Left lobe of liver (tissue), 2 donors: ENCODE results near the gene CCL27. TPM values are rescaled to one million over a fixed set of nuclear protein-coding genes. Genes with fewer than 3 reads are reported as not detected.

Source experiments
- ATAC-seq: fragments of 200-7000 bp; cut with Tn5 transposase; one replicate; pipeline ENCODE4 v1.9.1; 2020; ENCODE audit warnings: mild to moderate bottlenecking, moderate library complexity
- DNase-seq: peaks from one replicate; pipeline ENCODE4 v3.0.0-alpha.2; 2020; ENCODE audit warnings: low spot score
- total RNA-seq: library from RNA; stranded (reverse); gene quantifications from one replicate; pipeline ENCODE4 v1.2.1, GENCODE V29; 2021
- donor health status: DM: no; HTN: no; CAD: no; lungs with moderate emphysema.
- donor health status: DM: no; HTN: yes; CAD: no.

The CCL27 gene
- total RNA-seq, 1 donor from 2014 or later: not detected

- ATAC-seq (no peak), DNase-seq (no peak)
Measured at GRCh38 chr9:34685591-34685990, 23.1 kb upstream of the CCL27 start.

GRCh38 chr9:34684816-34685215 lies 22.4 kb upstream of the CCL27 start:
- no peak for DNase-seq

DNA sequence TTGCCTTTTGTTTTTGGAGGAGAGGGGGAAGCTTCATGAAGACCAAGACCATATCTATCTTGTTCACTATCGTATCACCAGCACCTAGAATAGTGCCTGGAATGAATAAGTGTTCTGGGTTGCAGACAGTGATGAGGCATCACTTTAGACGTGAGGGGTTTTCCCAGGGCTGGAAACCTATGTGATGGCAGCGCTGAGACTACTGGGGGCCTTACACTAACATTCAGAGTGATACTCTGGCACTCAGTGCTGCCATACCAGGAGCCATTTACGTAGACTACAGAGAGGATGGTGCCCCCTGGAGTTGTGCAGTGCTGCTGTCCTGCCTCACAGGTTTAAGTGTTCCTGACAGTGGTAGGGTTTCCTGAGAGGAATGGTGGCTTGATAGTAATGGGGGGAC lies 21.7 kb upstream of the CCL27 start:
- no peak for ATAC-seq
- no peak for DNase-seq

More at GRCh38 chr9:34684816-34685215, 22.4 kb upstream of the CCL27 start:
- no peak for ATAC-seq

DNA sequence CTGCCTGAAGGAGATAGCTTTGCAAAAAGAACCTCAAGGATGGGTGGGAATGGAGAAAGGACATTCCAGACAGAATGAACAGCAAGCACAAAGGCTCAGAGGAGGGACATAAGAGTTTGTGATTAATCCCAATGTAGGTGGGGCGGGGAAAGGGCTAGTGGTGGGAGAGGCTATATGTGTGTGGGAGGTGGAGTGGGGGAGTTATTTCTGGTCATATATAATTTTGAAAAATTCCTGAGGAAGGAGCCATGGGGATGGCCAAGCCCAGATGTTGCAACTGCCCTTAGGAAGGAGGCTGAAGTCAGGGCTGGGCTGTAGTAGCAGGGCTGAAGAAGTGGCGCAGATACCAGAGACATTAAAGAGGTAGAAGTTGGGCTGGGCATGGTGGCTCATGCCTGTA lies 13.4 kb upstream of the CCL27 start:
- ATAC-seq (no peak), DNase-seq (no peak)

DNA sequence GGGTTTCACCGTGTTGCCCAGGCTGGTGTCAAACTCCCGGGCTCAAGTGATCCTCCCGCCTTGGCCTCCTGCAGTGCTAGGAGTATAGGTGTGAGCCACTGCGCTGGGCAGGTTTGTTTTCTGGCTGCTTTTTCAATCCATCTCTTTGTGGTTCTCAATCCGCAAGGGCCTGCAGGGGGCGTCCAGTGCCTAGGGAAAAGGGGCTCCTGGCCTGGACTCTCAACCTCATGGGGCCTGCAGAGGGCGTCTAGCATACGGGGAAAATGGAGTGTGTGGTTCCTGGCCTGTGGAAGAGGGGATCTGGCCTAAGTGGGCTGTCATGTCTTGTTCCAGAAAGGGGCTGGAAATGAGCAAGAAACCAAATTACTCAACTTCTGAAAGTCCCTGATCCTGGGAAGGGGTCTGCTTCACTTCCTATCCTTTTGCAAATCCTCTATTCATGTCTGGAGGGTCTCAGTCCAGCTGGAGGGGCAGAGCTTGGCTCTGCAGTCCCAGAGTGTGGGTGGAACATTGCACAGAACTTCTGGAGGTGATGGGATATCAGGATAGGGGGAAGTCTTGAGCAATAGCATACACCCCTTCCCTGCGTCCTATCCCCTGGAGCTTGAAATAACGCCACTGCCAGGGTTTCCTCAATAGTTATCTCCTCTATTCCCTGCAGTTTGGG lies 12.7 kb upstream of the CCL27 start:
- DNase-seq (peak; percentile 84), ATAC-seq (peak; percentile 98)

DNA sequence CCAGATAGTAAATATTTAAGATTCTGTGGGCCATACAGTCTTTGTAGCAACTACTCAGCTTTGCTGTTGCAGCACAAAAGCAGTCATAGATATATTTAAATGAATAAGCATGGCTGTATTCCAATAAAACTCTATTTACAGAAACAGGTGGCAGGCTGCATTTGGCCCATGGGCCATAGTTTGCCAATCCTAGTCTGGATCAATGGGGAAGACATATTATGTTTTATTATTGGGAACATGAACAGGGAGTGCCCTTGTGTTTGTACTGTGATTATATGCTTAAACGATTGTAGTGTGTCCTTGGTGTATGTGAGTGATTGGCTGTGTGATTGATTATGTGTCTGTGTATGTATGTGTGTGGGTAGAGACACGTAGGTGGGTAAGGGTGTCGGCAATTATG lies 12.0 kb upstream of the CCL27 start:
- no peak for DNase-seq
- ATAC-seq: peak; percentile 24

DNA sequence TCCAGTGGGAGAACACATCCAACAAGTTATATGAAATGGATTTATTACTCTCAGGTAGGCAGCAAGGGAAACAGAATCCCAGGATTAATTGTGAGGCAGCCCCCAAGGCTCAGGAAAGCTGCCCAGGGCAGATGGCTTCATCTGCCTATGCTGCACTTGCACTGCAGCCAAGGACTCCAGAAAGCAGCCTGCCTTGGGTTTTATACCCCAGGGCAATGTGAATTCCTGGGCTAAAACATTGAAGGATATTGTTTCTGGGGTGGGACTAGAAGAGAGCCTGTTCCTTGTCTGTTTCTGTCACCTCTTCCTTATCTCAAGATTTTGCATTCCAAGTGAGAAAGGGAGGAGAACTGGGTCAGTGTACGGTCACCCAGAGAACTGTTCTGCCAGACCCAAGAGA lies 8.8 kb upstream of the CCL27 start:
- DNase-seq (no peak), ATAC-seq (no peak)

DNA sequence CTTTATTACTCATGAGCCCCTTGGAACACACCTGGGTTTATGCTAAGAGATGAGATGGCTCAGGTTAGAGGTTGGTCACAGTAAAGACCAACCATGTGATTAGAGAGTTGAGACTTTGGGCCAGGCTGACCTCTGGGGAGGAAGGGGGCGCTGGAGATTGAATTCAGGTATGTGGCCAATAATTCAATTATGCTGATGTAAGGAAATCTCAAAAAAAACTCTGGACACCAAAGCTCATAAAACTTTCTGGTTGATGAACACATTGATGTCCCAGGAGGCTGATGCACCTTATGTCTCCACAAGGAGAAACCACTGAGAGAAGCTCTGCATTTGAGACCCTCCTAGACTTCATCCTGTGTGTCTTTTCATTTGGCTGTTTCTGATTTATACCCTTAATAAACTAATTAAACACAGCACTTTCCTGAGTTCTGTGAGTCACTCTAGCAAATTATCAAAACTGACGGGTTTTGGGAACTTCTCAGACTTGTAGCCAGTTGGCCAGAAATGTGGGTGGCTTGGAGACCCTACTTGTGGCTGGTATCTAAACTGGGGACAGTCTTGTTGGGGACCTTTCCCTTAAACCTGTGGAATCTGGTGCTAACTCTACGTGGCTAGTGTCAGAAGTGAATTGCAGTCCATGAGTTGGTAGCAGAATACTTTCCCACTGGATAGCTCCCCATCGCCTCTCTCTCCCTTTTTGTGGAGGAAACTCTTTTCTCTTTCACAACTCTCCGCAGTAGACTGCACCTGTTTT lies 7.5 kb upstream of the CCL27 start:
- ATAC-seq (no peak), DNase-seq (no peak)

DNA sequence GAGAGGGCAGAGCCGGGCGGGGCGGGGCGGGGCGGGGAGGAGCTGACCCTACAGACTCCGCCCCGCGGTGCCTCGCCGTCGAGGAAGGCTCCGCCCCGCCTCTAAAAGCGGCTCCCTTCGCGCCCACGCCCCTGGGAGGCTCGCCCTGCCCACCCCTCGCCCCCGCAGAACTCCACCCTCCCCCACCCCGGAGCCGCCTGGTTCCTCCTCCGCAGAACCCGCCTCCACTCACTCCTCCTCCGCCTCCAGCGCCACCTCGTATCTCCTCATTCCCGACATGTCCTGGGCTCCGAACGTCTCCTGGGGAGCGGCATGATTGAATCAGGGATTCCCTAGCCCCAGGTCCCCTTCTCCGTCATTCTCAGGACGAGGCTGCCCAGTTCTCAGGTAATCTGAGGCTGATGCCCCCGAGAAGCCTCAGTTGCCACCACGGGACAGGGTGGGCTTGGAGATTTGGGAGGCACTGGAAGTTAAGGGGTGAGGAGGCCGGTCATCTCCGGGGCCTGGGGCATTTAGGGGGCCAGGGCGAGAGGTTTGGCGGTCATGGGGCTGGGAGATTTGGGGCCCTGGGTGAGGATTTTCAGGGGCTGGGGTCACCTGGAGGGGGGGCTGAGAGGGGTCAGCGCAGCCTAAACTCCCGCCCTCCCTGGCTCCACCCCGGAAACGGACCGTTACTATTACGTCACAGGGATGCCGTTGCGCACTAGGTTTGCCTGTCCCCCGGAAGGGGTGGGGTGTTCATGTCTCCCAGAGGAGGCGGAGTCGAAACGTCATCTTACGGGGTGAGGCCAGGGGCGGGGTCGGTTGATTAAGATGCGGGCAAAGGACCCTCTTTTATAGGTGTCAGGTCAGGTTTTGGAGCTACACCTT lies 3.2 kb upstream of the CCL27 start:
- ATAC-seq (peak; percentile 84), DNase-seq (peak; percentile 97)

DNA sequence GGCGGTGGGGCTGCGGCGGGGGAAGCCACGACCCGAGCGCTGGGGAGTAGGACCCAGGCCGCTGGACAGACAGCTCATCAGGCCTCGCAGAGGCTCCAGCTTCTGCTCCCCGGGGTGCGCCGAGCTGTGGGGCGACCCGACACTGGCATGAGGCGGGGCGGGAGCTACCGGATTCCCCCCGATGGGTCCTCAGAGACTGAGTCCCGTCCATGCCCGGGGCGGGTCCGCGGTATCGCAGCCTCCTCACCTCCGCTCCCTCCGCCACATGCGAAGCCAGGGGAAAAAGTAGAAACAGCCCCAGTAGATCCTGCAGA lies 2.6 kb upstream of the CCL27 start:
- DNase-seq: no peak
- no peak for ATAC-seq

DNA sequence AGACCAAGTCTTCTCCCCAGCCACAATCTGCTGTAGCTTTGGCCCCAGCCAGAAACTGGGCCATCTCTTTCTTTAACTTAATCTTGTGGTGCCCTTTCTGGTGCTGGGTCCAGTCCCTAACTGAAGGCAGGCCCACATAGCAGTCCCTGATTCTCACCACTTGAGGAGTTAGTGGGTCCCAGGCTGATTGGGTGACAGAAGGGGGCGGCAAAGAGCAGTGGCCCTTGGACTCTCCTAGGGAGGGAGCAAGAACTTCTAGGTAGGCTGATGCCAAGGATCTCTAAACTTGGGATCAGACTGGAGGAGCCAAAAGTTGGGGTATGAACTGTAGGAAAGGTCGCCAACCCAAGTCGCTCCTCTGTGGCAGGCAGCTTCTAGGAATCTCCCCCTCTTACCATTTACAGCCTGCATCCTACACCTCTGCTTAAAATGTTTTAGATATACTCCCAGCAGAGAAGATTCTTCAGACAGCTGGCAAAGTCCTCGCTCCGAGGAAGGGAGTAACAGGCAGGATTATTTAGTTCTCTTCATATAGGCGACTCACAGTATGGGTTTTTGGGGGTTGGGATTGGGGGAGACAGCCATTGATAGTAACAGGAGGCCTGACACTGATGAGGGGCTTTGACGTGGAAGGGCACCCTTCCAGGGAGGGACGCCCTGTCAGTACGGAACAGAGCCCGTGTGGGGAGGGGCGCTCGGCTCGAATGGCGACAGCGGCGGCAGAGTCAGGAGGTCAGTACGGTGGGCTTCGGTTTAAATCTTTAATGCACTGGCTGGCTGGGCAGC lies 2.0 kb upstream of the CCL27 start:
- DNase-seq (peak; percentile 83), ATAC-seq (peak; percentile 58)

GRCh38 chr9:34663303-34663605 lies 797 bp upstream of the CCL27 start:
- ATAC-seq: no peak
- no peak for DNase-seq

- DNase-seq (no peak), ATAC-seq (no peak)
Measured at GRCh38 chr9:34659592-34660253, 2.7 kb downstream of the CCL27 start.

- ATAC-seq (no peak), DNase-seq (no peak)
Measured at GRCh38 chr9:34658461-34658860, 4.0 kb downstream of the CCL27 start.

DNA sequence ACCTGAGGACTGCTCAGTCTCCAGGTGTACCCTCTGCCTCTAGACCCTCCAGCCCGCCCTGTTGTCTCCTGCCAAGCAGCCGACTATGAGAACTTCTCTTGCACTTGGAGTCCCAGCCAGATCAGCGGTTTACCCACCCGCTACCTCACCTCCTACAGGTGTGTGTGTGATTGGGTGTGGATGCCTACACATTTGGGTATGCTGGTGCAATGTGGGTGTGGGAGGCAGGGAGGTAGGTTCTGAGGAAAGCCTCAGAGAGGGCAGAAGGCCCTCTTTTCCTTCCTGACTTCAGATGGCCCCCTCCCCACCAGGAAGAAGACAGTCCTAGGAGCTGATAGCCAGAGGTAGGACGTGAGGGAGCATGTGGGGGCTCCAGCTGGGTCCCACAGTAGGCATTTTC lies 5.5 kb downstream of the CCL27 start:
- DNase-seq (no peak), ATAC-seq (no peak)

DNA sequence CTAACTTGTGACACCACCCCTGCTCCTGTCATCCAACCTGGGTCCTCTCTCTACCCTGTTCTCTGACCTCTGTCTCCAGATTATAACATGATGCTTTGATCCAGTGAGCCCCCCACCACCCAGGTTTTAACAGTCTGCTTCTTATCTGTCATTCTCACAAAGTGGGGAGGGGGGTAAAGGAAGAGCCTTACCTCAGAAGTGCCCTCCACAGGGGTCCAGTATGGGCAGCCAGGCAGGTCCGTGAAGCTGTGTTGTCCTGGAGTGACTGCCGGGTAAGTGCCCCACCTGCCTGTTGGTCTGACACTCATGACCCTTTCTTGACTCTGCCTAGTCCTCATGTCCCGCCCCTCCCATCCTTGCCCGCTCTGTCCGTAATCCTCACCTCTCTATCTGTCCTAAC lies 7.1 kb downstream of the CCL27 start:
- ATAC-seq (no peak), DNase-seq (no peak)

DNA sequence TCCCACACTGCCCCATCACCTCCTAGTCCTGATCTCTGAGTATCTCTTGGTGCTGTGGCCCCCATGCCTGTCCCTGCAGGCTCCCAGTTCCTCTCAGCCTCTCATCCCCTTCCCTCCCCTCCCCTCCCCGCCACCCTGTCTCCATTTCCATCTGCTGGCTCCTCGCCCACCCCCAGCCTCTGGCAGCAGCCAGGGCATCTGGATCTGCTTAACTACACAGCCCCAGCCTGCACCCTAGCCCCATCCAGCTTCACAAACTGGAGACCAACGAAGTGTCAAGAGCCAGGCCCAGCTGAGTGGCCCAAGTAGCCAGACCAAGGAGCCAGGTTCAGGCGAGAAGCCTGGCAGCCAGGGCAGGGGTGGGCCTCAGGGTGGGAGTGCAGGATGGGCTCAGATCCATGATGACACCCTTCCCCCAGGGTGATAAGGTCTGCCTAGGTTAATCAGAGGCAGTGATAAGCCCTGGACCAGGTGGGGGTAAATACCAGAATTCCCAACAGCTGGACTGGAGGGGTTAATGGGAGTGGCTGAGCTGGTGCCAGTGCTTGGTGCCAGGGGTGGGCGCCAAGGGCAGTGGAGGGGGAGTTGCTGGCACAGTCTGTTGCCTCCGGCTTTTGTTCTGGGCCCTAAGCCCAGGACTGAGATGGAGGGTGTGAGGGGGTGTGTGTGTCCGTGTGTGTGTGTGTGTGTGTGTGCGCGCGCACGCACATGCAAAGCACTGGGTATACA lies 8.0 kb downstream of the CCL27 start:
- DNase-seq (peak; percentile 70), ATAC-seq (peak; percentile 20)

- ATAC-seq: no peak
- no peak for DNase-seq
Measured at GRCh38 chr9:34653151-34654072, 9.0 kb downstream of the CCL27 start.

DNA sequence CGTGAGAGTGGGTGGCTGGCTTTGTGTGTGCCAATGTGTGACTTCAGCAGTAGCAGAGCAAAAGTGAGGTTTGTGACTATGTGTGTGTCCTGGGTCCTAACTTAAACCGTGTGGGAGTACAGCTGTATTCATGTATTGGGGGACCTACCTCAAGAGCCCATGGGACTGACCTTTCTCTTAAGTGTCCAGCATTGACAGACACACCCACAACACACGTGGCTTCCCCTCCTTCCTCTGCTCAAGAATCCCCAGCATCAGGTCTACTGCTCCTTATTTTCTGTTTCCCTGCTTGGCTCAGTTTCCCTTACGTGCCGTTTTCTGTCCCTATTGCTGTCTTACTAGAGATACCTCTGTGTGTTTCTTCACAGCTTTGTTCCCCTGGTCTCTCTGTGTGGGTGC lies 9.9 kb downstream of the CCL27 start:
- ATAC-seq (no peak), DNase-seq (no peak)
